ENCODE data around the gene WDR5B. TPM values are rescaled to one million over a fixed set of nuclear protein-coding genes. Genes with fewer than 3 reads are reported as not detected.
"Not testable (repeated sequence)": the region's sequence is repeated elsewhere in the genome, so short reads cannot be mapped to it uniquely, and the experiment has no call there.

The WDR5B gene
- total and polyA plus RNA-seq, 8 donors = 2.3 to 5.4 (median 3.3) TPM

- DNase-seq = peak; percentile 78 to 91 (median 84)
- peak; percentile 78 to 88 (median 83) for ATAC-seq
- H3K36me3 ChIP-seq = no peaks in the 10 kb centered on the region
- H3K27ac ChIP-seq = peak within 1 kb of the TSS; percentile 74 to 96 (median 92)
- H3K4me1 ChIP-seq = peaks cover 7 to 14% (median 13%) of the 10 kb centered on the region in 3 donors
- FAIRE-seq = no peak
- no peak for TF ChIP-seq CTCF (IDR thresholded peaks at IDR 0.05)
- H3K4me3 ChIP-seq = peak within 1 kb of the TSS; percentile 69 to 82 (median 74)
- H3K9me3 ChIP-seq = no peaks in the 10 kb centered on the region
- 0% methylated on average over 29 to 31 of the region's 31 CpGs for WGBS, 2 donors
- no peaks in the 10 kb centered on the region for H3K27me3 ChIP-seq
- intact Hi-C loops (cut with DNase I) = no loop called here
Measured at GRCh38 chr3:122382888-122383666, 32.8 kb downstream of the WDR5B start, which contains the start of gene MIX23. MIX23 (minus strand) TSS chr3:122383231; CDS start chr3:122383224, 7 bp downstream.

GRCh38 chr3:122377975-122378374 is 37.9 kb downstream of the WDR5B start:
- Histone ChIP-seq H3K27me3 (no peaks in the 10 kb centered on the region), H3K36me3 (no peaks in the 10 kb centered on the region), H3K4me1 (peaks cover 7% of the 10 kb centered on the region in 3 donors), H3K4me3 (no peak overlapping the region), H3K27ac (no peak overlapping the region), H3K9me3 (no peaks in the 10 kb centered on the region)
- 24 to 33% methylated on average over 4 of the region's 4 CpGs for WGBS, 2 donors
- no peak for DNase-seq
- FAIRE-seq = no peak
- intact Hi-C loops (cut with DNase I) = no loop called here
- no peak for ATAC-seq
- TF ChIP-seq CTCF (IDR thresholded peaks at IDR 0.05) = no peak

- intact Hi-C loops (cut with DNase I) = no loop called here
- 93 to 100% methylated on average over 1 of the region's 1 CpG for whole genome bisulfite sequencing, 2 donors
- Histone ChIP-seq H3K36me3 (no peaks in the 10 kb centered on the region), H3K27me3 (no peaks in the 10 kb centered on the region), H3K4me1 (no peaks in the 10 kb centered on the region), H3K4me3 (no peak overlapping the region), H3K27ac (no peak overlapping the region), H3K9me3 (no peaks in the 10 kb centered on the region)
- ATAC-seq (no peak), FAIRE-seq (no peak), DNase-seq (no peak)
- TF ChIP-seq CTCF (IDR thresholded peaks at IDR 0.05) = no peak
Measured at GRCh38 chr3:122374034-122374433, 41.8 kb downstream of the WDR5B start.

- H3K36me3 ChIP-seq = no peaks in the 10 kb centered on the region
- no peak for TF ChIP-seq CTCF (IDR thresholded peaks at IDR 0.05)
- H3K27me3 ChIP-seq = no peaks in the 10 kb centered on the region
- DNase-seq = no peak
- WGBS, 2 donors = 79 to 84% methylated on average over 5 of the region's 5 CpGs
- H3K27ac ChIP-seq = peak overlapping the region in 2 of 4 donors; percentile 85 to 88
- no peak overlapping the region for H3K4me3 ChIP-seq
- FAIRE-seq = no peak
- peak in 3 of 4 donors; percentile 19 to 33 (median 25) for ATAC-seq
- intact Hi-C loops (cut with DNase I) = no loop called here
- H3K4me1 ChIP-seq = peaks cover 35% of the 10 kb centered on the region in 3 donors
- no peaks in the 10 kb centered on the region for H3K9me3 ChIP-seq
Measured at GRCh38 chr3:122366379-122366749, 49.5 kb downstream of the WDR5B start.

GRCh38 chr3:122365582-122366378 is 50.1 kb downstream of the WDR5B start:
- 49 to 58% methylated on average over 10 of the region's 10 CpGs for WGBS, 2 donors
- H3K36me3 ChIP-seq = not testable (repeated sequence)
- FAIRE-seq = peak; percentile 90

More at GRCh38 chr3:122365582-122366378, 50.1 kb downstream of the WDR5B start:
- Histone ChIP-seq H3K4me1 (peaks cover 35 to 38% (median 38%) of the 10 kb centered on the region in 3 donors), H3K27ac (peak overlapping the region; percentile 12 to 88 (median 58))
- DNase-seq (peak in 3 of 6 donors; percentile 51 to 53 (median 52)), ATAC-seq (peak; percentile 92 to 96 (median 95))
- H3K4me3 ChIP-seq; intact Hi-C loops (cut with DNase I); H3K27me3 ChIP-seq; H3K9me3 ChIP-seq: not testable (repeated sequence)
